Cardiac septum (tissue), 1 donor: ENCODE measurements around the gene ADAMTSL2. TPM values are rescaled to one million over a fixed set of nuclear protein-coding genes. Genes with fewer than 3 reads are reported as not detected.
"Not testable (repeated sequence)": the region's sequence is repeated elsewhere in the genome, so short reads cannot be mapped to it uniquely, and the experiment has no call there.

Experiments
- DNase-seq: peaks from one replicate; pipeline ENCODE4 v3.0.0-alpha.2; 2020; ENCODE audit warnings: low spot score
- intact Hi-C: fragments of 100-400 bp; cut with DNase I; formaldehyde crosslinking; loops from one replicate; pipeline ENCODE4 v1.14.0; 2022
- total RNA-seq: library from RNA; stranded (reverse); fragmentation: NEBNext Ultra II Directional; extraction: Animal tissue kit (Norgen Biotek cat#: 25700); gene quantifications from one replicate; pipeline ENCODE4 v1.2.1, GENCODE V29; 2021
- donor health status: DM: no; HTN: no; CAD: no.

Gene ADAMTSL2
- total RNA-seq, 1 donor from 2014 or later: 9.6 TPM

DNA sequence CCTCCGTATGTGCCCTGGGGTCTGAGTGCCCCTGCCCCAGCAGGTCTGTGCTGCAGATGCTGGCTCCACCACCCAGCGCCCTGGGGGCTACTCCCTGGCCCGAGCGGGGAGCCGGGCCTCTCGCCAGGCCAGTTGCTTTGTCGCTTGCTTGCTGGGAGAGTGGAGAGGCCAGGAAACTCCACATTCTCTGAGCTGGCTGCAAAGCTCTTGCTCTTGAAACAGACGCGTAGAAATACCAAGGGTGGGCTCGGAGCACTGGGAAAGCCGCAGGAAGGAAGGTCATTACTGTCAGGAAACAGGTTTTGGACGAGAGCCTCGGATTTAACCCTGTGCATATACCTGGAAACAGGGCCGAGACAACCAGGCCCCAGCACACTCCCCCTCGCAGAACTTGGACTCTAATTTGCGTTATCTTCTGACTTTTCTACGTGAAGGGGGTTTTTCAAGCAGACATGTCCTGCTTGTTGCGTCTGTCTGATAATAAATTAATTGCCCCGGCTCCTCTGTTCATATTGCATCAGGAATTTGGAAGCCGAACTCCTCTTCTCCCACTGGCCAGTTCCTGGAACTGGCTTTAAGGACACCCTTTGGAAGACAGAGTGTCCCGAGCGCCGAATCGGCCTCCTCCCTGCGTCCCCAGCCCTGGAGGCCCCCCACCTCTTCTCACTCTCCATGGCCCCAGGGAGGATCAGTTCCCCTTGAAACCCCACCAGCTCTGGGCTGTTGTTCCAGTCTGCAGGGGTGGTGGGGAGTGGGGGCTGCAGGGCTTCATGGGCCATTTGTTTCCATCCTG, 11.2 kb downstream of the ADAMTSL2 start:
- DNase-seq: no peak
- intact Hi-C loops: no loop called here

DNA sequence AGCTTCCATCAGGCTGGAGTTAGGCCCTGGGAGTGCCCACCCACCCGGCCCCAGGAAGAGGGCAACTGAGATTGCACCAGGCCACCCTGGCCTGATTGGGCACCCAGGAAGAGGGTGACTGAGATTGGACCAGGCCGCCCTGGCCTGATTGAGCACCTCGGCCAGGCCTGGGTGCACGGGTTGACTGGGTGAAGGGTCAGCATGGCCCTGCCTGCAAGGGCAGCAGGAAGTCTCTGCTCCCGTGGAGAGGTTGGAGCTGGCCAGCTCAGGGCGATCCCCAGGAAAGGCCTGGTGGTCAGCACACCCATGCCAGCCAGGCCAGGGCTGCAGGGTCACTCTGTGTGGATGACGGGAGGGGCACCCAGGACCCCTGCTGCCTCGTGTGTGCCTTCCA, 11.8 kb downstream of the ADAMTSL2 start:
- DNase-seq: no peak
- intact Hi-C loops: no loop called here

DNA sequence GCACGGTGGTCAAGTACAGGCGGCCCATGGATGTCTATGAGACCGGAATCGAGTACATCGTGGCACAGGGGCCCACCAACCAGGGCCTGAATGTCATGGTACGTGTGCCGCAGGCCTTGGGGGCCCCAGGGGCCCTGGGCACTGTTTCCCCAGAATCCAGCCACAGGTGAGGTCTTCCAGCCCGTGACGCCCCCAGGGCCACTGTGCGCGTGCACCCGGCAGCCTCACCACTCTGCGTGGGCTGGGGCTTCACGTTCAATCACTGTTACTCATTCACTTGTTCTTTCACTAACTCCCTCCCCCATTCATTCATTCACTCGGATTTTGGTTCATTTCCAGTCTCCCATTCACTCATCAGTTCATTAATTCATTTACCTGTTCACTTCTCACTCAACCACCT, 12.6 kb downstream of the ADAMTSL2 start:
- intact Hi-C loops: no loop called here

DNA sequence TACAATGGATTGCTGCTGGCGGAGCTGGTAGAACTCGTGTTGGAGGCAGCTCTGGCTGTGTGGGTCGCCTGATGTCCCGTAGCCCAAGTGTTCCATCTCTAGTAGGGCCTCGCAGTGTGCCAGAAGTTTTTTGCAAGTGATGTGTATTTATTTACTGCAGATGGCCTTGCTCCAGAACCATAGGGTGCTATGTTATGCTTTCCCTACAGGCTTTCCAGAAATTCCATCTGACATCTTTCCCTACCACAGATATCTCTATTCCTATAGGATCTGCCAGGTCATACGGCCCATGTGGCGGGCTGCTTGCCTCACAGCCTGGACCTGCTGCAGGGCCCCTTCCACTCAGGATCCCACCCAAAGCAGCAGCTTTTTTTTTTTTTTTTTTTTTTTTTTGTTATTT, 16.9 kb downstream of the ADAMTSL2 start:
- no peak for DNase-seq
- intact Hi-C loops: no loop called here

More for the DNA sequence above, 12.6 kb downstream of the ADAMTSL2 start:
- DNase-seq: no peak

DNA sequence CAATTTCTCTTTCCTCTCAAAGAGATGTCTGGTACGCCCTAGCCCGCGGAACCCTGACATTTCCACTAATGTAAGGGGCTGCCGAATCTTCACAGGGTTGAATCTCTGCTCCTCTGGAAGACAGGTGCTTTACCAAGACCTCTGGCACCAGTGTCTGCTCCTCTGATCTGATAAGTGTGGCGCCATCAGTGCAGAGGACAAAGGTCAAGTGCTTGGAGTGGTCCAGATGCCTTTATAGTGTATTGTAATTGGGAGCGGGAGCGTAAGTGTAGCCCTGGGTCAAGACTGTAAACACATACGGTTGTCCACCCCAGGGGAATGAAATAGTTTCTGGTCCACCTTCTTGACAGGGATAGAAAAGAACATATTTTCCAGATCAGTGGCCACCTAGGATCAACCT, 17.7 kb downstream of the ADAMTSL2 start:
- intact Hi-C loops: no loop called here
- no peak for DNase-seq

DNA sequence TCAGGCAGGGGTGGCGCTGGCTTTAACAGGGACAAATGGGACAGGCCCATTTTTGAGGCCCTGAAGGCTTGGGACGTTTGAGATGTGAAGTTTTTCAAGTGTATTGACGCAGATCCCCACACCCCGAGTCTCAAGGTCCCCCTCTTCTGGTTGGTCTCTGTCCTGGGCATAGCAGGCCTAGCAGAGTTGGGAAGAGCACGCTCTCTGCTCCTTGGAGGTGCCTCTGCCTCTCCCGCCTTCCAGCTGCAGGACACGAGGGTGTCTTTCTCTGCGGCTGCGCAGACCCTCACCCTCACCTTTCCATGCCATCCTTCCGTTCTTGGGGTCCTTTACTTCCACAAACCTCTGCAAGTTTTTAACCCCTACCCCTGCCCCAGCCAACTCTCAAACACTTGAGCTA, 18.6 kb downstream of the ADAMTSL2 start:
- no peak for DNase-seq
- intact Hi-C loops: no loop called here

DNA sequence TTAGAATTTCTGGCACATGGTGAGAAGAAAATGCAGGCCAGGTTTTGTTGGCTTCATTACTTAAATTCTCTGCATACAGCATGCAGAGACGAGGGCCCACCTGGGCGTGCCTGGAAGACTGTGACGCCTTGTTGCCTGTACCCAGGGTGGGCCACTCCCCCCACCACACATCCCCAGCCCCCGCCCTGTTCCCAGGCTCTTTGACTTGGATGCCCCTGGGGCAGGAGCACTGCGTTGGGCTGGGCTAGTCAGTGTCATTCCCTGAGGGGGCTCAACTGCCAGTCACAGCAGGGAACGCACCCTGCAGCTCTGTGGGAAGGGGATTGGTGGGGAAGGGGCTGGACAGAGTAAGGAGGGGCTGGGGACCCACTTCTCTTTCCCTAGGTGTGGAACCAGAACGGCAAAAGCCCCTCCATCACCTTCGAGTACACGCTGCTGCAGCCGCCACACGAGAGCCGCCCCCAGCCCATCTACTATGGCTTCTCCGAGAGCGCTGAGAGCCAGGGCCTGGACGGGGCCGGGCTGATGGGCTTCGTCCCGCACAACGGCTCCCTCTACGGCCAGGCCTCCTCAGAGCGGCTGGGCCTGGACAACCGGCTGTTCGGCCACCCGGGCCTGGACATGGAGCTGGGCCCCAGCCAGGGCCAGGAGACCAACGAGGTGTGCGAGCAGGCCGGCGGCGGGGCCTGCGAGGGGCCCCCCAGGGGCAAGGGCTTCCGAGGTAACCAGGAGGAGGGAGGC, 19.6 kb downstream of the ADAMTSL2 start:
- intact Hi-C loops: no loop called here
- DNase-seq: no peak

DNA sequence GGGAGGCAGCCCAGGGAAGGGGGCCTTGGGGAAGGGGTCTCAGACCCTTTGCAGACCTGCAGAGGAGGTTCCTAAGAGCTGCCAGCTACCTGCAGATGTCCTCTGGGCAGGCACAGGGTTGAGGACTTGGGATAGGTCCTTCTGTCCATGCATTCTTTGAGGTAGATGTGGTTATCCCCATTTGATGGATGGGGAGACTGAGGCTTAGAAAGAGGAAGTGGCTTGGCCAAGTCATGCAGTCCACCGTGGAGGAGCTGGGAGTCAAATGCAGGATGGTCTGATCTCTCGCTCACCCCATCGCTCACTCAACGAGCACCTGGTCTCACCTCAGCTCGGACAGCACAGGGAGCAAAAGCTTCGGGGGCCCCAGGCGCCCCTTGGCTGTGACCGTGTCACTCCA, 20.2 kb downstream of the ADAMTSL2 start:
- DNase-seq: no peak
- intact Hi-C loops: no loop called here

DNA sequence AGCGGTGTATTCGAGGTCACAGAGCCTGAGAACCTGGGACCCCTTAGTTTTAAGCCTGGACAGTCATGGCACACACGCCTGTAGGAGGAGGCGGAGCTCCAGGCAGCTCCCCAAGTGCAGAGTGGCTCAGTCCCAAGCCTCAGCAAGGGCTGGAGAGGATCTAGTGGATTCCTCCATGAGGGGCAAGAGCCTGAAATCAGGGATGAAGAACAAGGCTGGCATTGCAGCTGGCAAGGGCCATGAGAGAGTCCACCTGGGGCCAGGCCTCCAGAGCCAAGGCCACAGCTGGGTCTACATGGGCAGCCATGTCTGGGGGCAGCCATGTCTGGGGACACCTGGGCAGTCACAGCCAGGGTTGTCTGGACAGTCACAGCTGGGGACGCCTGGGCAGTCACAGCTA, 21.9 kb downstream of the ADAMTSL2 start:
- intact Hi-C loops: loop anchor here (2.0 kb wide), 1 partner anchor 18 kb away; no protein-coding TSS in a partner anchor
- no peak for DNase-seq

DNA sequence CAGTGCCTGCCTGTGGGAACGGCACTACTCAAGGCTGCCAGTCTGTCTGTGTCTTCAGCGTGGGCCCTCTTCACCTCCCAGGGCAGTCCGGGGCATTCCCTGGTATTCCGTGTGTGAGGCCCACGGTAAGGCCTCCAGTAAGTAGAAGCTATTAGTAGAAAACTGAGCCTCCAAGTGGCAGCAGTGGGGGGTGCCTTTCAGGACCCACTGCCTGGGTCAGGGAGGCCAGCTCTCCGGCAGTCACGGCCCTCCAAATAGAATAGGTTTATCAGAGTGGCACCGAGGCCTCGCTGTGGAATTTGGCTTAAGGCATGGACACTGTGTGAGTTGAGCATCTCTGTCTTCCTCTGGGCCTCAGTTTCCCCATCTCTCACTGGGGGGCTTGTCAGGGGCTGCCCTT, 23.1 kb downstream of the ADAMTSL2 start:
- no peak for DNase-seq
- intact Hi-C loops: loop anchor here (2.0 kb wide), 1 partner anchor 19 kb away; no protein-coding TSS in a partner anchor

DNA sequence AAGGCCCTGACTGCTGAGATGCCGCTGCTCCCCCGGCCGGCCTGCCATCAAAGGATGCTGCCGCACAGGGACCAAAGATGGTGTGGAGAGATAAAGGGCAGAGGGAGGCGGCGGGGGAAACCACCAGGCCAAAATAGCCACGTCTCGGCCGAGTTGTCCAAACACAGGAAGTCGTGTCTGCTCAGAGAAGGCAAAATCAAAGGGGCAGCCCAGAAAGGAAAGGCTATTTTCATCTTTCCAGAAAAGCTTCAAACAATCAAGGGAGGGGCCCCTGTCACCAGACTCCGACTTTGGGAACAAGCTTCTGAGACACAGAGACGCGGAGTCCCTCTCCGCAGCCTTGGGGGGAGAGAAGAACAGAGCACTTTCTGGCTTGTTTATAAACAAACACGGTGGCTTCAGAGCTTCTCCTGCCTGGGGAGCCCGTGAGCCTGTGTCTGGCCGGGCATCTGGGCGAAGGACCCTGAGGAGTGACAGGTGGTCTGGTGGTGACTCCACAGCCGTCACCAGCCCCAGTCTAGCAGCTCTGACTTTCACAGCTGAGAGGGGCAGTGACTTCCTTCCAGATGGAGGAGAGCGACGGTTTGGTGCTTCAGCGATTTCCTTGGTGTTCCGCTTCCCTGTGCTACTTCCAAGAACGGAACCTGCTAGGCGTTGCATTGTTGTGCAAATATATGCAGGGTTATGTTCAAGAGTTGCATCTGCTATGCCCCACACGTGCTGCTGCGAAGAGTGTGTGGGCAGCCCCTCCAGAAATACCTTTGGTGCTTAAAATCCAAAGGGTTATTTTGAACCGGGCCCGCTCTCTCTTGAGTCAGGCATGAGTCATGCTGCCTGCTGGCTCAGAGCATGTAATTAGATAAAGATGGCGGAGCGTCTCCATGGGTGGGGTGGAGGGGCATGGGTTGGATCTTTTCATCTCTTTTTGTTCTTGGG, 24.0 kb downstream of the ADAMTSL2 start:
- intact Hi-C loops: no loop called here
- DNase-seq: peak; percentile 85

DNA sequence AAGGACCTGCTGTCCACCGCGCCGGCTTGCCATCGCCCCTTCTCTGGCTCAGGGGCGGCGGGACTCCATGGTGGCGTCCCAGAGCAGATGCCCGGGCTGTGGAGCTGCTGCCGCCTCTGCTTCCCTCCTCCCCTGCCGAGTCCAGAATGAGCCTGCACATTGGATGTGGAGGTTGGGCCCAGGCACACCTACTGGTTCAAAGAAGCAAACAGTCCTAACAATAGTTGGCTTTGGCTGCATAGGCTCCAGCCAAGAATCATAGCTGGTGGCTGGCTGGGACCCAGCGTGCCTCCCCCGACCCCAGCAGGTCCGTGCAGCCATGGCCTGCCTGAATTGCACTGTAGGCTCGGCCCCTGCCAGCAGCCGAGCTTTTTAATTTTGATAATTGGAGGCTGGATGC, 25.8 kb downstream of the ADAMTSL2 start:
- DNase-seq: no peak
- intact Hi-C loops: no loop called here

DNA sequence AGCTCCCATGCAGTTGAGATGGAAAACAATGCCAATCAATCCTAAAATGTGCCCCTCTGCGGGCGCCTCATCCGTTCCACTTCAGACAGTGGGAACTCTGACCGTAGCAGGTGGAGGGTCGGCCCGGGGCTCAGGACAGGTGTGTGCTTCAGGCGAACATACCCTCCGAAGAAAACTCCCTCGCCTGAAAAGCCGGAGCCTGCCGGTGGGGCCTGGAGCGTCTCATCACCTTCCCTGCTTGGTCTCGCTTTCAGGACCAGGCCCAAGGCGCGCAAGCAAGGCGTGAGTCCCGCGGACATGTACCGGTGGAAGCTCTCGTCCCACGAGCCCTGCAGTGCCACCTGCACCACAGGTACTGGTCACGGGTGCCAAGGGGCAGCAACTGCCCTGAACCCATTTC, 26.4 kb downstream of the ADAMTSL2 start:
- DNase-seq: no peak
- intact Hi-C loops: no loop called here

DNA sequence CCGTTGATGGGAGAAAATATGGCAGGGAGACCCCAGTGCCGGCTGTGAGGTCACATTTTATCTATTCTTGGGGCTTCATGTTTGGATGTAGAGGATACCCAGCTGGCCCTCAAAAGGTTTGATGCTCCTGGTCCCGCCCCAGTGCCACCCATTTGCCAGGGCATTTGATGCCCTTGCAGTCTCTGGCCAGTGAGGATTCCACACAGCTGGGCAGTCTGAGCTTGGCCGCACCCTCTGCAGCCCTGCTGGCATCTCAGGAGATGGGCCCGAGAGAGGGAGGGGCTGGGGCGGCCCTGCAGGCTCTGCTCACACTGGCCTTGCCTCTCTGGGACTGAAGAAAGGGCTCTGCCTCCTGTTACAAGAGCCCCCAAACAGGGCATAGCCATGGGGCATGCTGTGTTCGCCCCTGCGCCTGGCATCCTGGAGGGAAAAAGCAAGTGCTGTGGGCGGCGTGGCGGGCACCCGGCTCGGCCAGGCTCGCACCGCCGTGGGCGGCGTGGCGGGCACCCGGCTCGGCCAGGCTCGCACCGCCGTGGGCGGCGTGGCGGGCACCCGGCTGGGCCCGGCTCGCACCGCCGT, 27.6 kb downstream of the ADAMTSL2 start:
- intact Hi-C loops: no loop called here

DNA sequence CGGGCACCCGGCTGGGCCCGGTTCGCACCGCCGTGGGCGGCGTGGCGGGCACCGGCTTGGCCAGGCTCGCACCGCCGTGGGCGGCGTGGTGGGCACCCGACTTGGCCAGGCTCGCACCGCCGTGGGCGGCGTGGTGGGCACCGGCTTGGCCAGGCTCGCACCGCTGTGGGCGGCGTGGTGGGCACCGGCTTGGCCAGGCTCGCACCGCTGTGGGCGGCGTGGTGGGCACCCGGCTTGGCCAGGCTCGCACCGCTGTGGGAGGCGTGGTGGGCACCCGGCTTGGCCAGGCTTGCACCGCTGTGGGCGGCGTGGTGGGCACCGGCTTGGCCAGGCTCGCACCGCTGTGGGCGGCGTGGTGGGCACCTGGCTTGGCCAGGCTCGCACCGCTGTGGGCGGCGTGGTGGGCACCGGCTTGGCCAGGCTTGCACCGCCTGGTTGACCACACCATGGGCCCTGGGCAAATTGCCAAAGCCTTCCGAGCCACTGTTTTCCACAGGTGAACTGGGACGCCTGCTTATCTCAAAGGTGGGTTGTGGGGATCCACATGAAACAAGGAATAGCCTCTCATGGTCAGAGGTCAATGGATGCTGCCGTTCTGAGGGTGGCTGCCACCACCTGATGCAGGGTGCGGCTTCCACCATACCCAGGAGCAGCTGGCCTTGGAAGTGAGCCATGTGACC, 28.2 kb downstream of the ADAMTSL2 start:
- intact Hi-C loops: no loop called here
- DNase-seq: no peak

More for the DNA sequence above, 27.6 kb downstream of the ADAMTSL2 start:
- no peak for DNase-seq

DNA sequence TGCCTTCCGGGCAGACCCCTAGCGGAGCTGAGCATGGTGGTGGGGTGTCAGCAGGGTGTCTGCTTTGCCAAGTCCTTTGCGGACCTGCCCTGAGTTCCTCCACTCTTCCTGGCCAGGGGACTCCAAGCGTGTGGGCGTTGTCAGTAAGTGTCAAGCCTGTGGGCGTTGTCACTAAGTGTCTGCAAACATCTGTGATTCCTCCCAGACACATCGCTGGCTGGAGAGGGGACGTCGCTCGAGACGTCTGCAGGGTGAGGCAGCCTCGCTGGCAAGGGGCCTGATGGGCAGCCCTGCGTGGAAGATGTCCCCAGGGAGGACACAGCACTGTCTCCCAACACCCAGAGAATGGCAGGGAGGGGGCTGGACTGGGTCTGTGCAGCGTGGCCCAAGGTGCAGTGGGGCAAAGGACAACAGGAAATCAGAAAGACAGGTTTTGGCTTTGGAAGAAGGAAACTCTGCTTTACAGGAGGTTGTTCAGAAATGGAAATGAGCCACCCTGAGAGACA, 28.8 kb downstream of the ADAMTSL2 start:
- intact Hi-C loops: no loop called here
- no peak for DNase-seq

DNA sequence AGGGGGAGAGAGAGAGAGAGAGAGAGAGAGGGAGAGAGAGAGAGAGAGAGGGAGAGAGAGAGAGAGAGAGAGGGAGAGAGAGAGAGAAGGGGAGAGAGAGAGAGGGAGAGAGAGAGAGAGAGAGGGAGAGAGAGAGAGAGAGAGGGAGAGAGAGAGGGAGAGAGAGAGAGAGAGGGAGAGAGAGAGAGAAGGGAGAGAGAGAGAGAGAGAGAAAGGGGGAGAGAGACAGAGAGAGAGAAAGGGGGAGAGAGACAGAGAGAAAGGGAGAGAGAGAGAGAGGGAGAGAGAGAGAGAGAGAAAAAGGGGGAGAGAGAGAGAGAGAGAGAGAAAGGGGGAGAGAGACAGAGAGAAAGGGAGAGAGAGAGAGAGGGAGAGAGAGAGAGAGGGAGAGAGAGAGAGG, 29.3 kb downstream of the ADAMTSL2 start:
- DNase-seq, intact Hi-C loops: not testable (repeated sequence)

DNA sequence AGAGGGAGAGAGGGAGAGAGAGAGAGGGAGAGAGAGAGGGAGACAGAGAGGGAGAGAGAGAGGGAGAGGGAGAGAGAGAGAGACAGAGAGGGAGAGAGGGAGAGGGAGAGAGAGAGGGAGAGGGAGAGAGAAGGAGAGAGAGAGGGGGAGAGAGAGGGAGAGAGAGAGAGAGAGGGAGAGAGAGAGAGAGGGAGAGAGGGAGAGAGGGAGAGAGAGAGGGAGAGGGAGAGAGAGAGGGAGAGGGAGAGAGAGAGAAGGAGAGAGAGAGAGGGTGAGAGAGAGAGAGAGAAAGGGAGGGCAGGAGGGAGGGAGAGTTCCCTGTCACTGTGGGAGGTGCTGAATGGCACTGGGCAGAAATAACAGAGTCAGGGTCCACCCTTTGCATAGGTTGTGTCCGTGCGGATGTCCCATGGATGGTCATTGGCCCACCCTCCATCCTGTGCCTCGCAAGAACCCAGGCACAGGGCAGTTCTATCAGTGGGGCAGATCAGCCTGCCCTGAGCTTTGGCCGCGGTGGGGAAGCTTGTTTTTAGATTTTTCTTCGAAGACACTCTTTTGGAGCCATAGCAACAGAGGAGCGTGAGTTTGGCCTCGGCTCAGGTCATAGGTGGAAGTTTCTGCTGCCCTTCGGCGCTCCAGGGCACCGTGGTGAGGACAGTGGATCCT, 30.1 kb downstream of the ADAMTSL2 start:
- intact Hi-C loops: no loop called here

More for the DNA sequence above, 30.1 kb downstream of the ADAMTSL2 start:
- no peak for DNase-seq
